GM12875 (cell line): Measurements from ENCODE around the gene NDC80.

Source experiments
- H3K4me3 ChIP-seq: one replicate; pipeline ENCODE4 v1.5.1; 2011; ENCODE audit warnings: low read depth, low read length, control low read depth
- TF ChIP-seq, protein P1 (sequence below): IDR thresholded peaks from 2 replicates; pipeline ENCODE4 v1.5.1; 2011; ENCODE audit warnings: low read depth, mild to moderate bottlenecking, control low read depth, inconsistent platforms, low read length, moderate library complexity, borderline replicate concordance; ENCODE audit not compliant: insufficient read depth

NDC80 gene

GRCh38 chr18:2617401-2617998, 46.1 kb downstream of the NDC80 start:
- TF ChIP-seq, protein P1, sequence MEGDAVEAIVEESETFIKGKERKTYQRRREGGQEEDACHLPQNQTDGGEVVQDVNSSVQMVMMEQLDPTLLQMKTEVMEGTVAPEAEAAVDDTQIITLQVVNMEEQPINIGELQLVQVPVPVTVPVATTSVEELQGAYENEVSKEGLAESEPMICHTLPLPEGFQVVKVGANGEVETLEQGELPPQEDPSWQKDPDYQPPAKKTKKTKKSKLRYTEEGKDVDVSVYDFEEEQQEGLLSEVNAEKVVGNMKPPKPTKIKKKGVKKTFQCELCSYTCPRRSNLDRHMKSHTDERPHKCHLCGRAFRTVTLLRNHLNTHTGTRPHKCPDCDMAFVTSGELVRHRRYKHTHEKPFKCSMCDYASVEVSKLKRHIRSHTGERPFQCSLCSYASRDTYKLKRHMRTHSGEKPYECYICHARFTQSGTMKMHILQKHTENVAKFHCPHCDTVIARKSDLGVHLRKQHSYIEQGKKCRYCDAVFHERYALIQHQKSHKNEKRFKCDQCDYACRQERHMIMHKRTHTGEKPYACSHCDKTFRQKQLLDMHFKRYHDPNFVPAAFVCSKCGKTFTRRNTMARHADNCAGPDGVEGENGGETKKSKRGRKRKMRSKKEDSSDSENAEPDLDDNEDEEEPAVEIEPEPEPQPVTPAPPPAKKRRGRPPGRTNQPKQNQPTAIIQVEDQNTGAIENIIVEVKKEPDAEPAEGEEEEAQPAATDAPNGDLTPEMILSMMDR, result no peak
- no peak overlapping the region for H3K4me3 ChIP-seq

- TF ChIP-seq, protein P1, result no peak
- no peak overlapping the region for H3K4me3 ChIP-seq
These were observed 46.7 kb downstream of the NDC80 start for GRCh38 chr18:2618009-2618408.

DNA sequence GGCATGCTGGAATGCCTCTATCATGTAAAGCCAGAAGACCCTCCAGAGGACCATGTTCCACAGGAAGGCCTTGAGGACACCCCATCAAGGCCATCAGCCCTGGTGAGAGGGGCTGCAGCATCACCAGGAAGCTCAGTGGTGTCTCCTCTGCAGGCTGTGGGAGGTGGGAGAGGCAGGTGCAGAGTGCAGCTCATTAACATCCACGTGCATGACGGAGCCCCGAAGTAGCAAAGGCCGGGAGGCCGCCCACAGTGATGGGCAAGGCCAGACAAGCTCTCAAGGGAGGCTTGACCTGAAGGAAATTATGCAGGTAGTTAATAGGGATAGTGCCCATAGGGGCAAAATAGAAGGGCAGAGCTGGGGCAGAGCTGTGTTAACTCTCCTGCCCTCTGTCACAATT, 53.9 kb downstream of the NDC80 start:
- TF ChIP-seq, protein P1, result no peak
- no peak overlapping the region for H3K4me3 ChIP-seq

DNA sequence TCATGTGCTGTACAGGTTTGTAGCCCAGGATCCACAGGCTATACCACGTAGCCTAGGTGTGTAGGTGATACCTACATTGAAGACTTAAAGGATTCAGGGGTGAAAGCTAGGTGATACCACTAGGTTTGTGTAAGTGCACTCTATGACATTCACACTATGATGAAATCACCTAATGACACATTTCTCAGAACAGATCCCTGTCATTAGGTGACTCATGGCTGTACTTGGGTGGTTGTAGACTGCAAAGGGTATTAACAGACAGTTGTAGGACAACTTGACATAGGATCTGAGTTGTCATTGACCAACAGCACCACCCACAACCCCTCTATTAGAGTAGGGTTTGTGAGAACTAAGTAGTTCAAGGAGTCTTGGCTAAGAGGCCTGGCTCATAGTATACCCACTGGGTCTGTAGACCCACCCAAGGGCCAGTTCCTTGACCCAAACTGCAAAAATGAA, 56.5 kb downstream of the NDC80 start:
- no peak overlapping the region for H3K4me3 ChIP-seq
- TF ChIP-seq, protein P1, result no peak

DNA sequence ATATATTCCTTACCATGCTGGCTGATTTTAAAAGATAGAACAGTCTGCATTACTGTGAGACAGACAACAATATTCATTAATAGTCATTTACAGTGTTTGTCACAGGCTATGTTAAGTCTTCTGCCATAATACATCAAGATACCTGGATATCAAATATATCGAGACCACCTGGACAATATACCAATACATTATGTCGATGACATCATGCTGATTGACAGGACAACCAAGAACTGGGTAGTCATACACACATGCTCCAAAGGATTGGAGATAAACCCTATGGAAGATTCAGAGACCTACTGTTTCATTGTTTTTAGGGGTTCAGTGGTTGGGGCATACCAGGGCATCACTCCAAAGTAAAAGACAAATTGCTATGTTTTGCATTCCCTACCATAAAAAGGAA, 57.6 kb downstream of the NDC80 start:
- H3K4me3 ChIP-seq, result no peak overlapping the region
- TF ChIP-seq, protein P1, result no peak

DNA sequence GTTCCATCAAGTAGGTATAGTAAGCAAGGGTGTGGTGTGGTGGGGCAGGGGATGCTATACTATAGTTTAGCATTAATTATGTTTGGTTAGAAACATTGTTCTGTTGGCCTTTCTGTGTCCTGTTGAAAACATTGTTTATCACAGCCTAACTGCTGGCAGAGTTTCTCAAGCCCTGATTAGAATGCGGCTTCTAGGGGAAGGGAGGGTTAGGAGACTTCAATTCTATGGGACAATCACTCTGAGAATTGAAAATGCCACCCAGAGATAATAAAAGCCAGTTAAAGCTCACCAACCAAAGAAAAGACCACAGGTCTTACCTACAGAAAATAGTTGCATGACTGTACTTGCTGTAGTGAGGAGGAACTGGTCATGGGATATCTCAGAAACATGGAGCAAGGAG, 64.2 kb downstream of the NDC80 start:
- TF ChIP-seq, protein P1, result no peak
- no peak overlapping the region for H3K4me3 ChIP-seq

DNA sequence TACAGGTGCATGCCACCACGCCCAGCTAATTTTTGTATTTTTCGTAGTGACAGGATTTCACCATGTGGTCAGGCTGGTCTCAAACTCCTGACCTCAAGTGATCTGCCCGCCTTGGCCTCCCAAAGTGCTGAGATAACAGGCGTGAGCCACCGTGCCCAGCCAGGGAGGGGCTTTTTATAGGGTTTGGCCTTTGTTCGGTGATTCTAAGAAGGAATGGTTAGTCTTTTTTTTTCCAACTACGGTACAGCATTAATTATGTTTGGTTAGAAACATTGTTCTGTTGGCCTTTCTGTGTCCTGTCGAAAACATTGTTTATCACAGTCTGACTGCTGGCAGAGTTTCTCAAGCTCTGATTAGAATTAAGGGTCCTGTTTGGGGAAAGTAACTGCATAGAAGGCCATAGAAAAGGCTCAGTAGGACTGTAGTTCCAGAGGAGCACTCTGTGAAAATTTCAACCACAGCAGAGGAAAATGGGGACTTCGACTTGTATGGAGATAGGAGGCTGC, 64.8 kb downstream of the NDC80 start:
- peak overlapping the region; percentile 23 for H3K4me3 ChIP-seq
- TF ChIP-seq, protein P1, result no peak
